CD8-positive, alpha-beta memory T cell (primary cell): Measurements from ENCODE around the gene GNAZ. TPM values are rescaled to one million over a fixed set of nuclear protein-coding genes. Genes with fewer than 3 reads are reported as not detected.
A peak's percentile ranks its signal among the peaks of the same experiment; 100 is the strongest.

ENCODE experiments used
- CTCF ChIA-PET: fragments of 350-600 bp; sonication (Branson Sonifier 250); formaldehyde crosslinking; loops from one replicate; lab custom pipeline; 2021; ENCODE audit warnings: antibody characterized with exemption; lab: Charles Lee
- POLR2A ChIA-PET: fragments of 350-600 bp; sonication (Branson Sonifier 250); formaldehyde crosslinking; loops from one replicate; lab custom pipeline; 2021; ENCODE audit warnings: antibody characterized with exemption; lab: Charles Lee
- DNase-seq, 5 donors: peaks; one replicate each; pipeline versions ENCODE4 v3.0.0 to v3.0.0-alpha.2; 2020 to 2022; ENCODE audit warnings: mixed read lengths in 1 of 5
- H3K27ac ChIP-seq: one replicate; pipeline ENCODE4 v1.7.0; 2013; ENCODE audit warnings: low read depth, mild to moderate bottlenecking, low read length, moderate library complexity
- H3K27me3 ChIP-seq: 2 replicates; pipeline ENCODE4 v1.7.0; 2013; ENCODE audit warnings: low read length, mild to moderate bottlenecking; ENCODE audit not compliant: insufficient read depth, poor library complexity, severe bottlenecking
- H3K36me3 ChIP-seq: 2 replicates; pipeline ENCODE4 v1.7.0; 2013; ENCODE audit warnings: mild to moderate bottlenecking, low read length, moderate library complexity; ENCODE audit not compliant: insufficient read depth
- H3K4me1 ChIP-seq: 2 replicates; pipeline ENCODE4 v1.7.0; 2013; ENCODE audit warnings: mild to moderate bottlenecking, low read length, moderate library complexity; ENCODE audit not compliant: insufficient read depth
- H3K4me3 ChIP-seq: 2 replicates; pipeline ENCODE4 v1.7.0; 2013; ENCODE audit warnings: mild to moderate bottlenecking, low read length
- H3K9me3 ChIP-seq: 2 replicates; pipeline ENCODE4 v1.7.0; 2013; ENCODE audit warnings: mild to moderate bottlenecking, low read length
- H3K27ac Mint-ChIP-seq, 8 donors: one replicate each; pipeline ENCODE4 v1.8.0; 2020 to 2021; ENCODE audit warnings: mixed read lengths in 8 of 8, mild to moderate bottlenecking in 6 of 8, inconsistent platforms in 3 of 8, moderate library complexity in 3 of 8
- H3K27me3 Mint-ChIP-seq, 2 donors: one replicate each; pipeline ENCODE4 v1.8.0; 2020 to 2021; ENCODE audit warnings: mixed read lengths in 2 of 2, mild to moderate bottlenecking in 1 of 2, moderate library complexity in 1 of 2
- H3K36me3 Mint-ChIP-seq, 3 donors: one replicate each; pipeline ENCODE4 v1.8.0; 2020 to 2021; ENCODE audit warnings: mixed read lengths in 3 of 3, inconsistent platforms in 1 of 3, mild to moderate bottlenecking in 1 of 3
- H3K4me1 Mint-ChIP-seq, 3 donors: one replicate each; pipeline ENCODE4 v1.8.0; 2020 to 2021; ENCODE audit warnings: mixed read lengths in 3 of 3, inconsistent platforms in 1 of 3, mild to moderate bottlenecking in 1 of 3
- H3K4me3 Mint-ChIP-seq, 7 donors: one replicate each; pipeline ENCODE4 v1.8.0; 2020 to 2021; ENCODE audit warnings: mixed read lengths in 7 of 7, mild to moderate bottlenecking in 6 of 7, moderate library complexity in 4 of 7, inconsistent platforms in 2 of 7
- H3K9me3 Mint-ChIP-seq, 5 donors: one replicate each; pipeline ENCODE4 v1.8.0; 2020 to 2022; ENCODE audit warnings: mixed read lengths in 5 of 5, mild to moderate bottlenecking in 3 of 5, moderate library complexity in 2 of 5, inconsistent platforms in 1 of 5
- polyA plus RNA-seq: library from polyadenylated mRNA; unstranded; fragments of 300-500 nt; fragmentation: Illumina TruSeq; gene quantifications from one replicate; pipeline ENCODE4 v1.2.3, GENCODE V29; 2021
- total RNA-seq, 2 experiments: library from RNA; stranded (reverse); gene quantifications; one replicate each; pipeline ENCODE4 v1.2.3, GENCODE V29; 2021

The GNAZ gene
- total and polyA plus RNA-seq, 3 experiments from 2014 or later, result 0.53 to 2.6 (median 2.0) TPM

GRCh38 chr22:23105919-23106318 lies 35.6 kb downstream of the GNAZ start:
- Mint-ChIP-seq H3K9me3 (no peaks in the 10 kb centered on the region), H3K36me3 (no peaks in the 10 kb centered on the region), H3K27me3 (peaks cover 0 to 1% of the 10 kb centered on the region in 2 donors), H3K4me1 (no peaks in the 10 kb centered on the region), H3K4me3 (no peak overlapping the region), H3K27ac (peak overlapping the region in 2 of 8 donors; percentile 21 to 38)
- H3K36me3 ChIP-seq, result no peaks in the 10 kb centered on the region
- H3K4me1 ChIP-seq, result no peaks in the 10 kb centered on the region
- ChIA-PET CTCF (interaction anchor here (1.1 kb wide), 1 partner anchor 14 kb away, joined by 3 read pairs; no protein-coding TSS in a partner anchor), POLR2A (no interaction called here)
- DNase-seq, result no peak
- H3K27ac ChIP-seq, result no peak overlapping the region
- no peaks in the 10 kb centered on the region for H3K9me3 ChIP-seq
- H3K27me3 ChIP-seq, result no peaks in the 10 kb centered on the region
- no peak overlapping the region for H3K4me3 ChIP-seq

DNA sequence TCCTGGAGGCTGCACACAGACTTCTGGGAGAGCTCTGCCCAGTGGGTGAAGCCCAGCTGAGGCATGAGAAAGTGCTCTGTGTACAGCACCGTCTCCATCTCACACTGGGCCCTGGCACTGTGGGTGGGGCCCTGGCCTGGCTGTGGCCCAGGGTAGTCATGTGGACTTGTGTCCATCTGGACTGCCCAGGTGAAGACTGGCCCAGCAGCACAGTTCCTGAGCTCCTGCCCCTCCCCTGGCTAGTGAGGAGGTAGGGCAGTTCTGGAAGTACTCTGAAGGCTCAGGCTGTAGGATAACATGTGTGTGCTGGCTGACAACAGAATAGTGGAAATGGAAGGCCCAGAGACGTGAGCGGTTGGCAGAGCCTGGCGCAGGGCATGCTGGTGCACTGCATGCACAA lies 36.0 kb downstream of the GNAZ start:
- H3K9me3 Mint-ChIP-seq, result no peaks in the 10 kb centered on the region
- no peak overlapping the region for H3K4me3 Mint-ChIP-seq
- no peaks in the 10 kb centered on the region for H3K9me3 ChIP-seq
- H3K27ac ChIP-seq, result no peak overlapping the region
- H3K36me3 Mint-ChIP-seq, result no peaks in the 10 kb centered on the region
- no peak for DNase-seq
- no peak overlapping the region for H3K4me3 ChIP-seq
- H3K27me3 Mint-ChIP-seq, result peaks cover 0 to 1% of the 10 kb centered on the region in 2 donors
- no peaks in the 10 kb centered on the region for H3K4me1 ChIP-seq
- H3K36me3 ChIP-seq, result no peaks in the 10 kb centered on the region
- H3K27me3 ChIP-seq, result no peaks in the 10 kb centered on the region
- CTCF ChIA-PET, result no interaction called here
- POLR2A ChIA-PET, result no interaction called here
- no peaks in the 10 kb centered on the region for H3K4me1 Mint-ChIP-seq
- H3K27ac Mint-ChIP-seq, result no peak overlapping the region

GRCh38 chr22:23106906-23107367 lies 36.6 kb downstream of the GNAZ start:
- no peaks in the 10 kb centered on the region for H3K36me3 Mint-ChIP-seq
- no peaks in the 10 kb centered on the region for H3K9me3 Mint-ChIP-seq
- H3K4me1 Mint-ChIP-seq, result no peaks in the 10 kb centered on the region
- no peak overlapping the region for H3K4me3 ChIP-seq
- no peak for DNase-seq
- H3K4me3 Mint-ChIP-seq, result no peak overlapping the region
- CTCF ChIA-PET, result no interaction called here
- H3K36me3 ChIP-seq, result no peaks in the 10 kb centered on the region
- H3K27ac Mint-ChIP-seq, result no peak overlapping the region
- H3K4me1 ChIP-seq, result no peaks in the 10 kb centered on the region
- no peak overlapping the region for H3K27ac ChIP-seq
- H3K27me3 ChIP-seq, result no peaks in the 10 kb centered on the region
- H3K9me3 ChIP-seq, result no peaks in the 10 kb centered on the region
- peaks cover 0 to 1% of the 10 kb centered on the region in 2 donors for H3K27me3 Mint-ChIP-seq
- POLR2A ChIA-PET, result no interaction called here

GRCh38 chr22:23107487-23108248 lies 37.3 kb downstream of the GNAZ start:
- ChIA-PET POLR2A (no interaction called here), CTCF (no interaction called here)

GRCh38 chr22:23108249-23109078 lies 38.1 kb downstream of the GNAZ start:
- H3K4me1 ChIP-seq, result no peaks in the 10 kb centered on the region
- no peaks in the 10 kb centered on the region for H3K27me3 ChIP-seq
- H3K9me3 Mint-ChIP-seq, result no peaks in the 10 kb centered on the region
- H3K4me1 Mint-ChIP-seq, result no peaks in the 10 kb centered on the region
- no peaks in the 10 kb centered on the region for H3K9me3 ChIP-seq
- no peaks in the 10 kb centered on the region for H3K36me3 ChIP-seq
- no peak for DNase-seq
- H3K36me3 Mint-ChIP-seq, result no peaks in the 10 kb centered on the region
- POLR2A ChIA-PET, result no interaction called here
- peak overlapping the region in 2 of 8 donors; percentile 58 to 83 for H3K27ac Mint-ChIP-seq
- H3K27me3 Mint-ChIP-seq, result peaks cover 0 to 1% of the 10 kb centered on the region in 2 donors
- no peak overlapping the region for H3K4me3 ChIP-seq
- CTCF ChIA-PET, result interaction anchor here (1.4 kb wide), 1 partner anchor 148 kb away, joined by 3 read pairs; no protein-coding TSS in a partner anchor
- H3K27ac ChIP-seq, result no peak overlapping the region
- no peak overlapping the region for H3K4me3 Mint-ChIP-seq

More at GRCh38 chr22:23107487-23108248, 37.3 kb downstream of the GNAZ start:
- no peak overlapping the region for H3K27ac ChIP-seq
- DNase-seq, result no peak
- no peaks in the 10 kb centered on the region for H3K4me1 Mint-ChIP-seq
- no peak overlapping the region for H3K4me3 ChIP-seq
- H3K27me3 ChIP-seq, result no peaks in the 10 kb centered on the region
- no peaks in the 10 kb centered on the region for H3K4me1 ChIP-seq
- H3K27me3 Mint-ChIP-seq, result peaks cover 0 to 1% of the 10 kb centered on the region in 2 donors
- H3K9me3 ChIP-seq, result no peaks in the 10 kb centered on the region
- H3K4me3 Mint-ChIP-seq, result no peak overlapping the region
- H3K9me3 Mint-ChIP-seq, result no peaks in the 10 kb centered on the region
- no peaks in the 10 kb centered on the region for H3K36me3 Mint-ChIP-seq
- peak overlapping the region in 1 of 8 donors; percentile 82 for H3K27ac Mint-ChIP-seq
- no peaks in the 10 kb centered on the region for H3K36me3 ChIP-seq

DNA sequence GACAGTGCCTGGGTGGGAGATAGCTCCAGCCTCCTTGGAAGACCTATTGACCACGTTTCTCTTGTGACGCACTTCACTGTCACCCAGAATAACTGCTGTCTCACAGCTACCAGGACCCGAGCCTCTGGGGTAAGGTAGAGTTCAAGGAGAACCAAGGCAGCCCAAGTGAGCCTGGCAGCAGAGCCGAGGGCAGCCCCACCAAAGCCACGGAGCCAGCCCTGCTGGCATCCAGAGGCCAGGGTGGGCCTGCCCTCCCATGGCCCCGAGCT lies 38.7 kb downstream of the GNAZ start:
- H3K9me3 Mint-ChIP-seq, result no peaks in the 10 kb centered on the region
- H3K36me3 Mint-ChIP-seq, result no peaks in the 10 kb centered on the region
- H3K27ac Mint-ChIP-seq, result peak overlapping the region in 2 of 8 donors; percentile 58 to 83
- Histone ChIP-seq H3K4me1 (no peaks in the 10 kb centered on the region), H3K4me3 (no peak overlapping the region), H3K27ac (no peak overlapping the region), H3K9me3 (no peaks in the 10 kb centered on the region), H3K27me3 (peaks cover under 1% of the 10 kb centered on the region), H3K36me3 (no peaks in the 10 kb centered on the region)
- H3K4me3 Mint-ChIP-seq, result no peak overlapping the region
- H3K4me1 Mint-ChIP-seq, result no peaks in the 10 kb centered on the region
- DNase-seq, result no peak
- ChIA-PET CTCF (interaction anchor here (1.4 kb wide), 1 partner anchor 149 kb away, joined by 3 read pairs; no protein-coding TSS in a partner anchor), POLR2A (no interaction called here)
- H3K27me3 Mint-ChIP-seq, result peaks cover 0 to 1% of the 10 kb centered on the region in 2 donors

DNA sequence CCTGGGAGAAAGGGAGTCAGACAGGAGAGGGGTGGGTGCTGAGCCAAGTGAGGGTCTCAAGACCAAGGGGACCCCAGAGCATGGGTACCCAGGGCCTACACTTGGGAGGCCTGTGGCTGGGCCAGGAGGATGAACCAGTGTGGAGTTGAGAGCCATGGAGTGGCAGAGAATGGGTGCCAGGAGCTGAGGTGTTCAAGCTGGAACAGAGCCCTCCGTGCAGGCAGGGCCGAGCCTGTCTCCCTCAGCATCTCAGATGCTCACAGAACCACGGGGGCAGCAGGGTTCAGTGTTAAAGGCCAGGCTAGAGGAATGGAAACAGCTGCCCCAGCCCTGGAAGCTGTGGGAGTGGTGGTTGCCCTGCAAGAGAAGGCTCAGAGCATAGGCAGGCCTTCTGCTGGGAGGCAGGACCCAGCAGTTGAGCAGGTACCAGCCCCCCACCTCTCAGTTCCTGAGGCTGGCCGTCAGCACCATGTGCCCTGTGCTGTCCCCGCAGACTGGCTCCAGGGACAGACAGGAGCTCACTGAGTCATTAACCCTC lies 39.2 kb downstream of the GNAZ start:
- Mint-ChIP-seq H3K4me1 (no peaks in the 10 kb centered on the region), H3K36me3 (no peaks in the 10 kb centered on the region), H3K27me3 (peaks cover 0 to 1% of the 10 kb centered on the region in 2 donors), H3K9me3 (no peaks in the 10 kb centered on the region), H3K4me3 (no peak overlapping the region), H3K27ac (peak overlapping the region in 1 of 8 donors; percentile 57)
- H3K27ac ChIP-seq, result no peak overlapping the region
- H3K4me1 ChIP-seq, result no peaks in the 10 kb centered on the region
- no peak for DNase-seq
- H3K27me3 ChIP-seq, result peaks cover 4% of the 10 kb centered on the region
- CTCF ChIA-PET, result interaction anchor here (1.4 kb wide), 1 partner anchor 150 kb away, joined by 3 read pairs; no protein-coding TSS in a partner anchor
- H3K4me3 ChIP-seq, result no peak overlapping the region
- H3K36me3 ChIP-seq, result no peaks in the 10 kb centered on the region
- H3K9me3 ChIP-seq, result no peaks in the 10 kb centered on the region
- POLR2A ChIA-PET, result no interaction called here
